DND-41 (cell line): Measurements from ENCODE around the gene KCNMA1.

Source experiments
- EZH2 ChIP-seq: IDR thresholded peaks from 3 replicates; pipeline ENCODE4 v1.6.1; 2012; ENCODE audit warnings: borderline replicate concordance, low read depth, mild to moderate bottlenecking, moderate library complexity, low read length, inconsistent platforms; ENCODE audit not compliant: severe bottlenecking
- TF ChIP-seq, protein P1 (sequence below): IDR thresholded peaks from 2 replicates; pipeline ENCODE4 v1.5.1; 2012; ENCODE audit warnings: borderline replicate concordance, low read length, moderate library complexity, mild to moderate bottlenecking; ENCODE audit not compliant: poor library complexity, severe bottlenecking; ENCODE audit errors: extremely low read depth

DNA sequence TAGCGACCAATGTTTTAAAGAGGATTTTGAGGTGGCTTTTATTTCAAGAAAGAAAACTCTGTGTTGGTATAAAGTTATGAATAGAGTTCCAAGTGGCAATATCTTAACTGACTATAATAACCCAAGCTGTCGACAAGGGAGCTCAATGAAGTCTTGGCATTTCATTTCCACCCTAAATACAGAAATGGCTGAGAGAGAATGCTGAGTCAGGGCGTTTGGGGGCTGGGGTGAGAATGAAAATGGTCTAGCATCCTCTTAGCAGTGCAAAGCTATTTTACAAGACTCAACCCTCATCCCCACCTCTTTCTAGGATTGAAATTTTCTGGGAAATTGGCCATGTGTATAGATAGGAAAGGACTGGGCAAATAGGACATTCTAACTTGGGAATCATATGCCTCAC lies 759.1 kb downstream of the KCNMA1 start:
- TF ChIP-seq, protein P1, sequence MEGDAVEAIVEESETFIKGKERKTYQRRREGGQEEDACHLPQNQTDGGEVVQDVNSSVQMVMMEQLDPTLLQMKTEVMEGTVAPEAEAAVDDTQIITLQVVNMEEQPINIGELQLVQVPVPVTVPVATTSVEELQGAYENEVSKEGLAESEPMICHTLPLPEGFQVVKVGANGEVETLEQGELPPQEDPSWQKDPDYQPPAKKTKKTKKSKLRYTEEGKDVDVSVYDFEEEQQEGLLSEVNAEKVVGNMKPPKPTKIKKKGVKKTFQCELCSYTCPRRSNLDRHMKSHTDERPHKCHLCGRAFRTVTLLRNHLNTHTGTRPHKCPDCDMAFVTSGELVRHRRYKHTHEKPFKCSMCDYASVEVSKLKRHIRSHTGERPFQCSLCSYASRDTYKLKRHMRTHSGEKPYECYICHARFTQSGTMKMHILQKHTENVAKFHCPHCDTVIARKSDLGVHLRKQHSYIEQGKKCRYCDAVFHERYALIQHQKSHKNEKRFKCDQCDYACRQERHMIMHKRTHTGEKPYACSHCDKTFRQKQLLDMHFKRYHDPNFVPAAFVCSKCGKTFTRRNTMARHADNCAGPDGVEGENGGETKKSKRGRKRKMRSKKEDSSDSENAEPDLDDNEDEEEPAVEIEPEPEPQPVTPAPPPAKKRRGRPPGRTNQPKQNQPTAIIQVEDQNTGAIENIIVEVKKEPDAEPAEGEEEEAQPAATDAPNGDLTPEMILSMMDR: no peak
- no peak for TF ChIP-seq EZH2
